Measurements from ENCODE around the gene CELA3B. TPM values are rescaled to one million over a fixed set of nuclear protein-coding genes. Genes with fewer than 3 reads are reported as not detected.
"Not testable (repeated sequence)": the region's sequence is repeated elsewhere in the genome, so short reads cannot be mapped to it uniquely, and the experiment has no call there.

CELA3B gene
- total RNA-seq, 1 donor from 2014 or later, result not detected

DNA sequence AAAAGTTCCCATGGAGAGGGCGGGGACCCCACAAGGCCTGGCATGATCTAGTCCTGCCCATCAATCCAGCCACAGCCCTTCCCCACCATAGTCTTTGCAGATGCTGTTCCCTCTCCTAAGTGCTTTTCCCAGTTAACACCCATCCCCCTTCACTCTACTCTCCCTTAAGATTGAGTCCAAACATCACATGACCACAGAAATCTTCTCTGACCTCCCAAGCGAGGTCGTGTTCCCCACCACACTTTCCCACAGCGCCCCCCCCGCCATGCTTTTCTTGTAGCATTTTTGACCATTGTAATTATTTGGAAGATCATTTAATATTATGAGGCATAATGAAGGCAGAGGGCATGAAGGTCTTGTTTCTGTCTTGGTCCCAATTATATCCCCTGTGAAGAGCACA lies 35.5 kb upstream of the CELA3B start:
- Histone ChIP-seq H3K27me3 (ENCODE audit: control insufficient read depth, insufficient read depth, low read length) (no peaks in the 10 kb centered on the region), H3K36me3 (ENCODE audit: control insufficient read depth, insufficient read depth, low read length) (no peaks in the 10 kb centered on the region), H3K4me3 (ENCODE audit: low read depth, low read length) (no peak overlapping the region)
- TF ChIP-seq, protein P1, sequence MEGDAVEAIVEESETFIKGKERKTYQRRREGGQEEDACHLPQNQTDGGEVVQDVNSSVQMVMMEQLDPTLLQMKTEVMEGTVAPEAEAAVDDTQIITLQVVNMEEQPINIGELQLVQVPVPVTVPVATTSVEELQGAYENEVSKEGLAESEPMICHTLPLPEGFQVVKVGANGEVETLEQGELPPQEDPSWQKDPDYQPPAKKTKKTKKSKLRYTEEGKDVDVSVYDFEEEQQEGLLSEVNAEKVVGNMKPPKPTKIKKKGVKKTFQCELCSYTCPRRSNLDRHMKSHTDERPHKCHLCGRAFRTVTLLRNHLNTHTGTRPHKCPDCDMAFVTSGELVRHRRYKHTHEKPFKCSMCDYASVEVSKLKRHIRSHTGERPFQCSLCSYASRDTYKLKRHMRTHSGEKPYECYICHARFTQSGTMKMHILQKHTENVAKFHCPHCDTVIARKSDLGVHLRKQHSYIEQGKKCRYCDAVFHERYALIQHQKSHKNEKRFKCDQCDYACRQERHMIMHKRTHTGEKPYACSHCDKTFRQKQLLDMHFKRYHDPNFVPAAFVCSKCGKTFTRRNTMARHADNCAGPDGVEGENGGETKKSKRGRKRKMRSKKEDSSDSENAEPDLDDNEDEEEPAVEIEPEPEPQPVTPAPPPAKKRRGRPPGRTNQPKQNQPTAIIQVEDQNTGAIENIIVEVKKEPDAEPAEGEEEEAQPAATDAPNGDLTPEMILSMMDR (IDR thresholded peaks at IDR 0.05; ENCODE audit: insufficient read depth, low read length, severe bottlenecking), result no peak
- DNase-seq (ENCODE audit: low read depth), result no peak
- FAIRE-seq, result no peak

DNA sequence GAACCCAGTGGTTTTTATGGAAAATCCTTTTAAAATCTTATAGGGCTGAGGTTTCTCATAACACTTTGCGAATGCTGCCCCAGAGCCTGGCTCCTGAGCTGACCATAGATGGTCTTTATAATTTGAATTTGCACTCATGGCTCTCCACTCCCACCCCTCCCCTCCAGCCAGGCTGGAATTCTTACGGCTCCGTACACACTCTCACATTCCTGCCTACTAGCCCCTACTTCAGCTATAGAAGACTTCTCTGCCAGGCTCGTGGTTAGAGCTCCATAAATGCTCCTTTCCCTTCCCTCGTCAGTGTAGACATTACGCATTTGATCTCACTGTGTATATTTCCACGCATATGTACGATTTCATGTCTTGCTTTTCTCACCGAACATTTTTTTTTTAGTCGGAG lies 34.4 kb upstream of the CELA3B start:
- FAIRE-seq, result no peak
- Histone ChIP-seq H3K4me3 (ENCODE audit: low read depth, low read length) (no peak overlapping the region), H3K36me3 (ENCODE audit: control insufficient read depth, insufficient read depth, low read length) (no peaks in the 10 kb centered on the region), H3K27me3 (ENCODE audit: control insufficient read depth, insufficient read depth, low read length) (no peaks in the 10 kb centered on the region)
- no peak for DNase-seq (ENCODE audit: low read depth)
- TF ChIP-seq, protein P1 (IDR thresholded peaks at IDR 0.05; ENCODE audit: insufficient read depth, low read length, severe bottlenecking), result no peak

DNA sequence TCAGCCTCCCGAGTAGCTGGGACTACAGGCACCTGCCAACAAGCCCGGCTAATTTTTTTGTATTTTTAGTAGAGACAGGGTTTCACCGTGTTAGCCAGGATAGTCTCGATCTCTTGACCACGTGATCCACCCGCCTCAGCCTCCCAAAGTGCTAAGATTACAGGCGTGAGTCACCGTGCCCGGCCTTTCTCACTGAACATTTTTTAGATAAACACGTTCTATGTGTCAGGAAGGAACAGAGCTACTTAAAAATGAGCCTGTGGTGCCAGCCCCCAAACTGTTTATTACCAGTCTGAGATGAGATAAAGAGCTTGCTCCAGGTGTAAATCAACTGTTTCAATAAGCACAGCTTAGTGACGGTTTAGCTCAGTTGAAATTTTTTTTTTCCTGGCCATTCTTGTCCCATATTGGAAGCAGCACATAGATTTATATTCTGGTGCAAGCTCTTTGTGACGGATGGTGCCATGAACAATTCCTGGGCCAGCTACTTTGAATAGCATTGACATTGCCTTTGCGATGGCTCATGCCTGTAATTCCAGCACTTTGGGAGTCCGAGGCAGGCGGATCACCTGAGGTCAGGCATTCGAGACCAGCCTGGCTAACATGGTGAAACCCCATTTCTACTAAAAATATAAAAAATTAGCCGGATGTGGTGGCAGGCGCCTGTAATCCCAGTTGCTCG lies 33.7 kb upstream of the CELA3B start:
- not testable (repeated sequence) for FAIRE-seq; H3K36me3 ChIP-seq (ENCODE audit: control insufficient read depth, insufficient read depth, low read length); H3K4me3 ChIP-seq (ENCODE audit: low read depth, low read length); H3K27me3 ChIP-seq (ENCODE audit: control insufficient read depth, insufficient read depth, low read length)
- peak; percentile 67 for DNase-seq (ENCODE audit: low read depth)

DNA sequence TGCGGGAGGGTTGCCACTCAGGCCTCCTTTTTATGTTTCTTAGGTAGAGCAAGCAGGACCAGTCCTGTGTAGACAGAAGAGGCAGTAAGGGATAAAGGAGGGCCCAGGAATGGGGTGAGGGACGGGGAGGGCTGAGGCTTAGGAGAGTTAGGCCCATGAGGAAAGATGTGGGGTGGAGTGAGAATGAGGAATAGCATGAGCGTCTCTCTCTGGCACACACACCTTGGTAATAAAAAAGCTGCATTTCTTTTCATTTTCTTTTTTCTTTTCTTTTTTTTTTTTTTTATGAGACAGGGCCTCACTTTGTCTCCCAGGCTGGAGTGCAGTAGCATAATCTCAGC lies 32.1 kb upstream of the CELA3B start:
- FAIRE-seq (no peak), DNase-seq (ENCODE audit: low read depth) (no peak)
- Histone ChIP-seq H3K4me3 (ENCODE audit: low read depth, low read length) (no peak overlapping the region), H3K36me3 (ENCODE audit: control insufficient read depth, insufficient read depth, low read length) (no peaks in the 10 kb centered on the region), H3K27me3 (ENCODE audit: control insufficient read depth, insufficient read depth, low read length) (no peaks in the 10 kb centered on the region)
- TF ChIP-seq, protein P1 (IDR thresholded peaks at IDR 0.05; ENCODE audit: insufficient read depth, low read length, severe bottlenecking), result no peak

DNA sequence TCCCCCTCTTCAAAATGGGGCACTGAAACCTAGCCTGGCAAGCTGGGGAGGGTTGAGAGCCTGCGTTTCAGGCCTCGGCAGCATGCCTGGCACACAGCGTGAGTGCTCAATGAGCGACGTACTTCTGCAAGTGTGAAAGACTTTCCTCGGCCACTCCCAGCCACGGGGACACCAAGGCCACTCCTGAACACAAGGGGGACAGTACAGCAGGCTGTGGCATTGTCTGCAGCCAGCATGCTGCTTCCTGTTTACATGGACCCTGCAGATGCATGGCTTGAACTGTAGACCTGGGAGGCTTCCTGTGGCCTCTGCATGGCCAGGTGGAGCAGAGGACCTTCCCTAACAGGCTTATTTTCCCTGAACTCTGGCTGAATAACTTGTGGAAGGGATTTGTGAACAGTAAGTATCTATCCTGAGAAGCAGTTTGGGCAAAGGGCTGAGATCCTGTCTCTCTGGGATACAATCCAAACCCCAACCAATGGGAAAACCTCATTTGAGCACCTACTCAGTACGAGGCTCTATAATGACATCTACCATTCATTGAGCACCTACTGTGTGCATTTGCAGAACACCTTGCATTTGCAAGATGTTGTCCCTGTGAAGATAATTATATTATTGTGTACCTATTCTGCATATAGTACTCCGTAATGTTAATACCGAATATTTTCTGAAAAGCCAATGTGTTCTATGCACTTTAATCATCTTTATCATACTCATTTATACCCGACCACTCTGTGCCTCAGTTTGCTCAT lies 29.8 kb upstream of the CELA3B start:
- H3K4me3 ChIP-seq (ENCODE audit: low read depth, low read length), result no peak overlapping the region
- H3K27me3 ChIP-seq (ENCODE audit: control insufficient read depth, insufficient read depth, low read length), result no peaks in the 10 kb centered on the region
- no peaks in the 10 kb centered on the region for H3K36me3 ChIP-seq (ENCODE audit: control insufficient read depth, insufficient read depth, low read length)
- DNase-seq (ENCODE audit: low read depth) (no peak), FAIRE-seq (no peak)
- TF ChIP-seq, protein P1 (IDR thresholded peaks at IDR 0.05; ENCODE audit: insufficient read depth, low read length, severe bottlenecking), result no peak

DNA sequence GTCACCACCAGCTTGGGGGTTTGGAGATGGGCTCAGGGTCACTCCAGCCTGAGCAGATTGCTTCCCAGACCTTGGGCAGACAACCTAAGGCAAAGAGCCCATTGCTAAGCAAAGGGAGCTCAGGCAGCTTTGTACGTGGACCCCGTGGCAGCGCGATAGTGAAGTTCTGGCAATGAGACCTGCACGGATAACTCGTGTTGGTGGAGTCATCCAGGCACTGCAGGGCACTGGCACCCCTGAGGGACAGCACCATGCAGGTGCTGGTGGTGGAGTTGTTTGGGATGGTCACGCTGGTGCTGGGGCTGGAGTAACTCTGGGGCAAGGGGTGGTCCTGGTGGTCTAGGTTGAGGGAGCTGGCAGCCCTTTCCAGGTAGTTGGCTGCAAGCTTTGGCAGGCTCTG lies 26.1 kb upstream of the CELA3B start:
- FAIRE-seq, result peak; percentile 7

More for the DNA sequence above, 26.1 kb upstream of the CELA3B start:
- H3K27me3 ChIP-seq (ENCODE audit: control insufficient read depth, insufficient read depth, low read length), result no peaks in the 10 kb centered on the region
- no peak for DNase-seq (ENCODE audit: low read depth)
- TF ChIP-seq, protein P1 (IDR thresholded peaks at IDR 0.05; ENCODE audit: insufficient read depth, low read length, severe bottlenecking), result no peak
- no peaks in the 10 kb centered on the region for H3K36me3 ChIP-seq (ENCODE audit: control insufficient read depth, insufficient read depth, low read length)
- H3K4me3 ChIP-seq (ENCODE audit: low read depth, low read length), result no peak overlapping the region
